ENCODE measurements around the gene BBIP1.
"Not testable (repeated sequence)": the region's sequence is repeated elsewhere in the genome, so short reads cannot be mapped to it uniquely, and the experiment has no call there.

Gene BBIP1

GRCh38 chr10:110923856-110924493 lies 5.0 kb upstream of the BBIP1 start:
- peak; percentile 3 for DNase-seq (ENCODE audit: low spot score)

- DNase-seq (ENCODE audit: low spot score), result peak; percentile 64
Measured at GRCh38 chr10:110919971-110920881, 1.2 kb upstream of the BBIP1 start.

DNA sequence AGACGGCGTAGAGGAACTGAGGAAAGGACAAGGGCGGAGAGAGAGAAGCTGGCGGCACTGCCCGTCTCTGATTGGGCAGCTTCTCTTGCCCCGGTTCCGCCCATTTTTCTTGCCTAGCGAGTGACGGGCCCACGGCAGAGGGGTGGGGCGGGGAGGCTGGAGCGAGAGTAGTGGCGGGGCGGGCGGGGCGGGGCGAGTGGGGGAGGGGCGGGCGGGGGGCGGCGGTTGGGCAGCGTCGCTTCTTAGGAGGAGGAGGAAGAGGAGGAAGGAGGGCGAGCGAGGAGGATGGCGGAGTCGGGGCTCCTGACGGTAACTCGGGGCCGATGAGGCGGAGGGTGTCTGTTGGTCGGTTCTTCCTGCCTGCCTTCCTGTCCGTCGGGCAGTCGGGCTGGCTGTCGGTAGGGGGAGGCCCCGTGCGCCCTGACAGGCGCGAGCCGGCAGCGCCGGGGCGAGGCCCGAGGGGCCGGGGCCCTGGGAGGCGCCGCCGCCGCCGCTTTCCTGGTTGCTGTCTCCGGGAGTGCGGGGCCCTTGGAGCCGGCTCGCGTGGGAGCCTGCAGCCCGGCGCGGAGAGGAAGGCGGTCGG lies 460 bp upstream of the BBIP1 start, which contains the start of gene SHOC2:
TSS of gene SHOC2 (plus strand) at position 256 of the 583 bp plus-strand sequence. CDS start 44,755 bp downstream, outside the sequence.
- no peak for DNase-seq (ENCODE audit: low spot score)

DNA sequence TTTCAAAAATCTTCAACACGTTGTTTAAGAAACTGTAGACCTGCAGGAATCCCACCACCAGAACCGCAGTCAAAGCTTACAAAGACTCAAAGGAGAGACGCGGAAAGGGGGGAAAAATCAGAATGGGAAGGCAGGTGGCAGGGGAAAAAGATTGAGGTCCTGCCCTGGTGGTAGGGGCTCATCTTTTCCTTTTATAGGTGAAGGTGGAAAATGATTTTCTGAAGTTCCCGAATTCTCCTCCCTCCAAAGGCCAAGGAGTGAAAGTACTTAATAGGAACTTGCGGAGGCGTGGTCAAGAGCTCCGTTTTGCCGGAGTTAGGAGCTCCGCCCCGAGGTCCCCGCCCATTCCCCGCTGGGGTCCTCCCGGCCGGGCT lies 724 bp downstream of the BBIP1 start:
- peak; percentile 97 for DNase-seq (ENCODE audit: low spot score)

DNA sequence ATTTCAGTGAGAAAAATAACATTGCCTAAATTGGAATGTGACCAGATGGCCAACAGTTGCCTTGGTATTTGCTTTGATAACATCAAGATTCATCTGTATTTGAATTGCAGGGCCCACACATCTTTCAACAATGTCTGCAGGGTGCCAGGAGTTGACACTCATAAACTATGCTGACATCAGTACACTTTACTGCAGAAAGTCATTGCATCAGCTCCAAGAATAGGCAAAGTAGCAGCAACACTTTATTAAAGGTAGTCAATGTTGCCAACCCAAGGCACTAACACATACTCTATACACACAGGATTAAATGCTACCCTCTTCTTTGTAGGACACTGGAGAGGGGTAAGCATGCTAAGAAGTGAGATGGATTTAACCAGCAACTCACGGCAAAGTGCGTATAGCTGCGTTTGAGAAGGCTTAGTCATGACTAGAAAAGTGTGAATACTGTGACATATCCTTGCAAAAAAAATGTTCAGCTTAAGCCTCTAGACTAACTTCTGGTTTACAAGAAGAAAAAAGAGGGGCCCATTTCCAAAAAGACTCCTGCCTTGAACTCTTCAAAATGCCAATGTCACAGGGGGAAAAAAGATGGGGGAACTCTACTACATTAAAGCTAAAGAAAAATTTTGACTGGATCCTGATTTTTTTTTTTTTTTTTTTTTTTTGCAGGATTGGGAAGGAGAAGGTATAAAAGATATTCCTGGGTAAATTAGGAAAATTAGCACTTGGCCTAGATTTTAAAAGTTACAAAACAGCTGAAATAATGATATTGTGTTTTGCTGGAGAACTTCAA lies 2.2 kb downstream of the BBIP1 start:
- DNase-seq (ENCODE audit: low spot score), result peak; percentile 50

DNA sequence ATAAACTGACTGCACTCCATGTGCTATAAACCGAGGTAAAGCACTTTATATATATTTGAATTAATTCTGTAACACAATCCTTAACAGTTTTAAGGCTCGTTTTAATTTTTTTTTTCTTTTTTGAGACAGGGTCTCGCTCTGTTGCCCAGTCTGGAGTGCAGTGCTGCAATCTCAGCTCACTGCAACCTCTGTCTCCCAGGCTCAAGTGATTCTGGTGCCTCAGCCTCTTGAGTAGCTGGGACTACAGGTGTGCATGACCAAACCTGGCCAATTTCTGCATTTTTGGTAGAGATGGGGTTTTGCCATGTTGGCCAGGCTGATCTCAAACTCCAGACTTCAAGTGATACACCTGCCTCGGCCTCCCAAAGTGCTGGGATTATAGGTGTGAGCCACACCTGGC lies 3.4 kb downstream of the BBIP1 start:
- DNase-seq (ENCODE audit: low spot score), result not testable (repeated sequence)

GRCh38 chr10:110915035-110915434 lies 3.9 kb downstream of the BBIP1 start:
- no peak for DNase-seq (ENCODE audit: low spot score)

GRCh38 chr10:110914431-110914830 lies 4.5 kb downstream of the BBIP1 start:
- no peak for DNase-seq (ENCODE audit: low spot score)

DNA sequence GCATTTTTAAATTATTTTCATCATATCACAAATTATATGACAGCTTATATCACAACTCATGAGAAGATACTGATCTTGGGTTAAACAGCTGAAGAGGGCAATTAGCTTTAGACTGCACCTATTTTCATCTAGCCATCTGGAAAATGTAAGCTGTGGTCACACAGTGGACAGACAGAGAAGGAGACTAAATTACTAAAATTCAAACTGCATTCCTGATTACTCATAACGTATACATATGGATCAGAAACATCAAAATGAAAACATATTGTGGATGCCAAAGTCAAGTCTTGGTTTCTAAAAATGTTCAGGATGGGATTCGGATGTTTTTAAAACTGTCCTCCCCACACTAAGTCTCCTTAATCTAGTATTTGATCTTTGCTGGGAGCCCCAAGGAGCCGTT lies 6.6 kb downstream of the BBIP1 start:
- peak; percentile 24 for DNase-seq (ENCODE audit: low spot score)

GRCh38 chr10:110910138-110910537 lies 8.8 kb downstream of the BBIP1 start:
- no peak for DNase-seq (ENCODE audit: low spot score)

- no peak for DNase-seq (ENCODE audit: low spot score)
Measured at GRCh38 chr10:110903280-110904278, 15.4 kb downstream of the BBIP1 start.

DNA sequence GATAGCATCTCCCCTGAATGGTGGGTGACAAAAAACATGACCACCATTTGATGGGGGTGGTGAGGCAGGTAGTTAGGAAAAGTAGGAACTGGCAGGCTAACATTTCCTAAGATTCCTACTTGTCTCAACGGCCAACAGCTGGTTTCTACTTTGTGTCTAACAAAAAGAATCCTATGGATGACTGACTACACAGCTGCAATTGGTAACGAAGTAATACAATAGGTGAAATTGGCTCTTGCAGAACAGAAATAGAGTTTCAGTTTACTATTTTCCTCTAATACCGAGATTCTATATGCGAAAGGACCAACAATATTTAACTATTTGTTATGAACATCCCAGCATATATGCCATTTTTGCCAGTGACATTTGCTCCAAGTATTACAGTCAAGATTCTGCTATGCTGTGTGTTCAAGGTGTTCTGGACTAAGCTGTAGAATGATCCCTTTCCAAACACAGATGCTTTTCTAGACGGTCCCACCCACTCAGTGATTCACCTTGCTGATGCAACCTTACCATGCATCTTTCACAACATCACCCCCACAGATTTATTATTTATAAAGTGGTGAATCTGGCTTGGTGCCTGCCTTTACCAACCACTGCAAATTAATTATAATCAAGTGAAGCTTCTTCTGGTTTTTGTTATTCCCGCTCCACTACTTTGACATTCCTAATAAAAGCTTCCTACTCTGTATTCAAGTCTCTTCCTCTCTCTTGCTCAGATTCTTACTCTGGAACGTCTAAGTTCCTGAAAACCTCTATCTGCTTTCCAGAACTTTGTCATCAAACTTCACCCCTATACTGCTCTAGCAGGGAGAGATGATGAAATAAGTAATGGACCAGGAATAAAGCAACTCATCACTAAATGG lies 16.8 kb downstream of the BBIP1 start:
- DNase-seq (ENCODE audit: low spot score), result peak; percentile 62

DNA sequence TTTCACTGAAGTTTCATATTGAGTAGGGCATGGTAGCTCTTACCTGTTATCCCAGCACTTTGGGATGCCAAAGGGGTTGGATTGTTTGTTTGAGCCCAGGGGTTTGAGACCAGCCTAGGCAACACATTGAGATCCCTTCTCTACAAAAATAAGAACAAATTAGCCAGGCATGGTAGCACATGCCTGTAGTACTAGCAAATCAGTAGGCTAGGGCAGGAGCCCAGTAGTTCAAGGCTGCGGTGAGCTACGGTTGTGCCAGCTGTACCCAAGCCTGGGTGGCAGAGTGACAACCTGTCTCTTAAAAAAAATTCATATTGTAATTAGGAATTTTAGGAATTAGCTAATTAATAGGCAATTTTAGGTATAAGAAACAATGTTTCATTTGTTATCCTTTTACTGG lies 18.0 kb downstream of the BBIP1 start:
- no peak for DNase-seq (ENCODE audit: low spot score)

DNA sequence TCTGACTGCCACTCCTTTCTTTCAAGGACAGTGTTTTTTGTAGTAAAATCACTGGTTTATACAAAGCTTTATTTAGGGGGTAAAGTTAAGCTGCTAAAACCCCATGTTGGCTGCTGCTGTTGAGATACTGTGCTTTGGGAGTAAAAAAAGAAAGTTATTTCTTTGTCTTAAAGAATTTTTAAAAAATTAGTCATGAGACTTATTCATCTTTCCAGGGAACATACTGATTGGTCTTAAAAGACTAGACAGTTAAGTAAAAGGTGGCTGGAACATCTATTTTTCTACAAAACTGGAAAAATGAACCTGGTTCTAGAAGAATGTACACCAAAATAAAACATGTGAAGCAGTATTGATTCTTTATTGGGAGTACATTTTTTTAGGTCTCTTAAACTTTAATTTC lies 20.6 kb downstream of the BBIP1 start:
- DNase-seq (ENCODE audit: low spot score), result no peak

GRCh38 chr10:110897184-110897583 lies 21.8 kb downstream of the BBIP1 start:
- DNase-seq (ENCODE audit: low spot score), result no peak

DNA sequence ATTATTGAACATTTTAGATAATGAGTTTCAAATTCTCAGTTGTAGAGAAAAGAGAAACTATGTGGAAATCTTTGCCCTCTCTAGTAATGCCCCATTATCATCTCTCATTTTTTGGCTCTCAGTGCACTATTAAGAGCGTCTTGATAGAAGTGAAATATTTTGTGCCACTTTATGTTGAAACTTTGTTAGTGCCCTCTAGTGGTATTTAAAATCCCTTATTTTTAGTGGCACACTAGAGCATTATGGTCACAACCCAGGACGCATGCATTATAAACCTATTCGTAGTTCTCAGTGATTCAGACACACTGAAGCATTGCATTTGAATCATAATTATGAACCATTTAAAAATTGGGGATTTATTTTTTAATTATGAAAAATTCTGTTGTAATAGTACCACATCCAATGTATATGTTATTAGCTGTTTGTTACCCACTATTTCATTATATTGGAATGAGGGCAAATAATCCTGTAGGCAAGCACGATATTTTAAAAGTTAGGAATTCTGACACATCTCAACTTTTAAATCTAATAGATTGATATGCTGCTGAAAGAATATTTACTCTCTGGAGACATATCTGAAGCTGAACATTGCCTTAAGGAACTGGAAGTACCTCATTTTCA lies 25.3 kb downstream of the BBIP1 start:
- peak; percentile 85 for DNase-seq (ENCODE audit: low spot score)

DNA sequence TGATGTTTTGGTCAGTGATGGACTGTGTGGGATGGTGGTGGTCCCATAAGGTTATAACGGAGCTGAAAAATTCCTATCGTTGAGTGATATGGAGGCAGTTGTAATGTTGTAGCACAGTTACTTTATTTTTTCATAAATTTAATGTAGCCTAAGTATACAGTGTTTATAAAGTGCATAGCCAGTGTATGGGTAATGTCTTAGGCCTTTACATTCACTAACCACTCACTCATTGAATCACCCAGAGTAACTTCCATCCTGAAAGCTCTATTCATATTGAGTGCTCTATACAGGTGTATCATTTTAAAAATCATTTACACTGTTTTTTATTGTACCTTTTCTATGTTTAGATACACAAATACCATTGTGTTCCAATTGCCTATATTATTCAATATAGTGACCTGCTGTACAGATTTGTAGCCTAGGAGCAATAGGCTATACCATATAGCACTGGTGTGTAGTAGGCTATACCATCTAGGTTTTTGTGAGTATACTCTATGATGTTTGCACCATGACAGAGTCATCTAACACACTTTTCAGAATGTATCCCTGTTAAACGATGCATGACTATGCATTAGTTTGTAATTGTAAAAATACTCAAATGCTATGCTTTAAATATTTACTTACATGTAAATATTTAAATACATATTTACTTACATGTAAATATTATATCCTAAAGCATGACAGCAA lies 26.2 kb downstream of the BBIP1 start:
- no peak for DNase-seq (ENCODE audit: low spot score)

GRCh38 chr10:110887560-110887959 lies 31.4 kb downstream of the BBIP1 start:
- DNase-seq (ENCODE audit: low spot score), result no peak

Measured in RKO (cell line).